NCI-H1092 (cell line): ENCODE results near the gene POLDIP2.

Experiments used
- DNase-seq: peaks from one replicate; lab custom pipeline; 2025; lab: John Stamatoyannopoulos, UW

Gene POLDIP2

DNA sequence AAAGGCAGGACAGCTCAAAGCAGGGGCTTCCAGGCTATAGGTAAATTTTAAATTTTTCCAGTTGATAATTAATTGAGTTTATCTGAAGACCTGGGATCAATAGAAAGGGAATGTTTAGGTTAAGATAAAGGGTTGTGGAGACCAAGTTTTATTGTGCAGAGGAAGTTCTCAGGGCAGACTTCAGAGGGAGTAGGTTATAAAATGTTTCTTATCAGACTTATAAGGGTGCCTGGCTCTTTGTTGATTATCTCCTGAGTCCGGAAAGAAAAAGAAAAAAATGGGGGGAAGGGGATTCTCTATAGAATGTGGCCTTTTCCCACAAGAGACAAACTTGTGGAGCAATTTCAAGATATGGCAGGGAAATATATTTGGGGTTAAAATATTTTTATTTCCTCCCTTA is 32.8 kb upstream of the POLDIP2 start:
- no peak for DNase-seq

GRCh38 chr17:28388106-28388505 is 30.8 kb upstream of the POLDIP2 start:
- no peak for DNase-seq

GRCh38 chr17:28386391-28386790 is 29.1 kb upstream of the POLDIP2 start:
- no peak for DNase-seq

GRCh38 chr17:28385406-28385805 is 28.1 kb upstream of the POLDIP2 start:
- DNase-seq: no peak

DNA sequence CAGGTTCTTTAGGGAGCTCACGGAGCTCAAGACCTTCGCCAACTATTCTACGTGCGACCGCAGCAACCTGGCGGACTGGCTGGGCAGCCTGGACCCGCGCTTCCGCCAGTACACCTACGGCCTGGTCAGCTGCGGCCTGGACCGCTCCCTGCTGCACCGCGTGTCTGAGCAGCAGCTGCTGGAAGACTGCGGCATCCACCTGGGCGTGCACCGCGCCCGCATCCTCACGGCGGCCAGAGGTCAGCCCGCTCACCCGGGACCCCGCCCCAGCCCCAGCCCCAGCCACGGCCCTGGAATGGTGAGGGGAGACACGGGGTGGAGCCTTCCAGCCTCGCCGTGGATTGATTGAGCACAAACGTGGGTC is 27.7 kb upstream of the POLDIP2 start:
- no peak for DNase-seq

DNA sequence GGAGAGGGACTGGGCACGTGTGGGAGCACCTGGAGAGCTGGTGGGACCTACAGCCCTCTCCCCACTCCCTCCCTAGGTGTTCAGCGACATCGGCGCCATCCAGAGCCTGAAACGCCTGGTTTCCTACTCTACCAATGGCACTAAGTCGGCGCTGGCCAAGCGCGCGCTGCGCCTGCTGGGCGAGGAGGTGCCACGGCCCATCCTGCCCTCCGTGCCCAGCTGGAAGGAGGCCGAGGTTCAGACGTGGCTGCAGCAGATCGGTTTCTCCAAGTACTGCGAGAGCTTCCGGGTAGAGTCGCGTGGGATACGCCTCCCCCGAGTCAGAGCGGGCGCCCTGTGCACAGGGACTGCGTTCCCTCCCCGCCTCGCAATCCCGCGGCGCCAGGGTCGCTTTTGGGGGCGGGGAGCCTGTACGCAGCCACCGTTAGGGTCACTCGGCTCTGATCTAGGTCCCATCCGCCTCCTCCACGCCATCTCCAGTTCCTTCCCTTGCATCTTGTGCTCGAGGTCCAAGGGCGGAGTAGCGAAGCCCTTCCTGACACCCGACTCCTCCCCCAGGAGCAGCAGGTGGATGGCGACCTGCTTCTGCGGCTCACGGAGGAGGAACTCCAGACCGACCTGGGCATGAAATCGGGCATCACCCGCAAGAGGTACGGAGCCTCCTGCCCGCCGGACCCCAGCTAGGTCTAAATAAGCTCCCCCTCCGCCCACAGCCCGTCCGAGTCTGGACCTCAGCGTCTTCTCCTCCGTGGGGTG is 27.1 kb upstream of the POLDIP2 start:
- DNase-seq: no peak

- DNase-seq: no peak
Observed at GRCh38 chr17:28381141-28381825, 24.0 kb upstream of the POLDIP2 start.

- DNase-seq: no peak
Observed at GRCh38 chr17:28379814-28380801, 22.8 kb upstream of the POLDIP2 start.

DNA sequence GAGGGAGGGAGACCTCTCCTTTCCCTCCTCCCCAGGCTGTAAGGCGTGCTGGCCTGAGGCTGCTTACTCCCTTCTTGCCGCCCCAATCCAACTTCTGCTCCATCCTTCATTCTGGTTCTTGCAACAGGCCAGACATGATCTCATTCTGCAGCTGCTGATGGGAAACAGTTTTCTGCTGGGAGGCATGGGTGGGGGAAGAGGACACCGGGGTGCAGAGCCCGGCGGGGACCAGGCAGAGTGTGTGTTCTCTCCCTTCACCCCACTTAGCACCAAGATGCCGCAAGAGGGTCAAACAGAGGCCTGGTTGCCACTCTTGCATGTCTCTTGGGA is 15.6 kb upstream of the POLDIP2 start:
- no peak for DNase-seq

GRCh38 chr17:28372203-28372944 is 15.0 kb upstream of the POLDIP2 start:
- DNase-seq: no peak

DNA sequence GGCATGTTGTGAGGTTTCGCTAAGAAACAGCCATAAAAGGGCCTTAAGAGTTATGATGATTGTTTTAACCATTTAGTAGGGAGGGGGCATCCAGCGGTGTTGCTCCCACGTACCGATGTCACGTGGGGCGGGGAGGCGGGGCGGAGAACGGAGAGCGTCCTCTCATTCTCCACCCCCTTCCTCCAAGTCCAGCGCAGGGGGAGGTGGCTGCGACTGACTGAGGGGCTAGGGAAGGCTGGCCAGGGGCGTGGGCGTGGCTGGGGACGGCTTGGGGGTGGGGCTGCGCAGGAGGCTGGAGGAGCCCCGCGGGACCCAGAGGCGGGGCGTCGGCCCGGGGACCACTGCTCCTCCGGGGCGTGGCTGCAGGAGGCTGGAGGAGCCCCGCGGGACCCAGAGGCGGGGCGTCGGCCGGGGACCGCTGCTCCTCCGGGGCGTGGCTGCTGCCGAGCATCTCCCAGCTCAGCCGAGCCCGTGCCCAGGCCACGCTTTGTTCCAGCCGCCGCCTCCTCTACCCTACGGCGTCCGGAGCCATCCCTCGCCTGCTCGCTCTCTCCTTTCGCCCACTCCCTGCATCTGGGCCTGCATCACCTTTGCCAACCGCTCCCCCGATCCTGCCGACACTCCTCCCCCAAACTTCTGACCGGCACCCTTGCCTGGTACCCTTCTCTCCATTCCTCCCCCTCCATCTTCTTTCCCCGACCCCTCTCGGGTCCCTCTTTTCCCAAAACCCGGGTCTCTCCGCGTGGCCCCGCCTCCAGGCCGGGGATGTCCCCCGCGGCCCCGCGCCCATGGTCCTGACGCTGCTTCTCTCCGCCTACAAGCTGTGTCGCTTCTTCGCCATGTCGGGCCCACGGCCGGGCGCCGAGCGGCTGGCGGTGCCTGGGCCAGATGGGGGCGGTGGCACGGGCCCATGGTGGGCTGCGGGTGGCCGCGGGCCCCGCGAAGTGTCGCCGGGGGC is 14.2 kb upstream of the POLDIP2 start, which contains the start of gene SARM1:
TSS of gene SARM1 (plus strand) at position 450 of the 958 bp plus-strand sequence. CDS start at position 789, 339 bp downstream.
- peak; percentile 88 for DNase-seq

DNA sequence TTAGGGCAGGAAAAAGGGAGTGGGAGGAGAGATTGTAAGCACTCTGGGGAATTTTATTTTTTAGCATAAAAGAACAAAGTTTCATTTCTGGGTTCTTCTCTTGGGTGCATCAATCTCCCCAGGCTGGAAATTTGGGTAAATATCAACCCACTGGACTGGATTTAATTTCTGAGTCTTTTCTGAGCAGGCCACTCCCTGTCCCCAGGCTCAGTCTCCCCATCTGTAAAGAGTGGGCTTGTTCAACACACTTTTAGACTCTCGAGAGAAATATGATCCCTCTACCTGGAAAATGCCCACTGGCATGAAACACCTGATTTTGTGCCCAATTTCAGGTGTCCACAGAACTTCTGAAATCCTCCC is 13.4 kb upstream of the POLDIP2 start:
- no peak for DNase-seq

- no peak for DNase-seq
Observed at GRCh38 chr17:28370035-28370743, 12.9 kb upstream of the POLDIP2 start, which contains the start of gene VTN. Gene VTN, minus strand, starts transcription at chr17:28370307. Its CDS starts 104 bp downstream, at chr17:28370203.

DNA sequence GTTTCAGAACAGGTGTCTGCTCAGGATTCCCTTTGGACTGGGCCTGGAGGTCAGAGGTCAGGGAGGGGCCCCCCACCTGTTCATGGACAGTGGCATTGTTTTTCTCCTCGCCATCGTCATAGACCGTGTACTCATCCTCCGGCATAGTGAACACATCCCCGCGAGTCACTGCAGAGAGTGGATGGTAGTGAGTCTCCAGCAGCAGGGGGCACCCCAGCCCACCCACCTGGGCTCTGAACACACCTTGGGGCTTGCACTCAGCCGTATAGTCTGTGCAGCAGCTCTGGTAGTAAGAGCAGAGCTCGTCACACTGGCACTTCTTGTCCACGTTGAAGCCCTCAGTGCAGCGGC is 12.3 kb upstream of the POLDIP2 start:
- DNase-seq: no peak

DNA sequence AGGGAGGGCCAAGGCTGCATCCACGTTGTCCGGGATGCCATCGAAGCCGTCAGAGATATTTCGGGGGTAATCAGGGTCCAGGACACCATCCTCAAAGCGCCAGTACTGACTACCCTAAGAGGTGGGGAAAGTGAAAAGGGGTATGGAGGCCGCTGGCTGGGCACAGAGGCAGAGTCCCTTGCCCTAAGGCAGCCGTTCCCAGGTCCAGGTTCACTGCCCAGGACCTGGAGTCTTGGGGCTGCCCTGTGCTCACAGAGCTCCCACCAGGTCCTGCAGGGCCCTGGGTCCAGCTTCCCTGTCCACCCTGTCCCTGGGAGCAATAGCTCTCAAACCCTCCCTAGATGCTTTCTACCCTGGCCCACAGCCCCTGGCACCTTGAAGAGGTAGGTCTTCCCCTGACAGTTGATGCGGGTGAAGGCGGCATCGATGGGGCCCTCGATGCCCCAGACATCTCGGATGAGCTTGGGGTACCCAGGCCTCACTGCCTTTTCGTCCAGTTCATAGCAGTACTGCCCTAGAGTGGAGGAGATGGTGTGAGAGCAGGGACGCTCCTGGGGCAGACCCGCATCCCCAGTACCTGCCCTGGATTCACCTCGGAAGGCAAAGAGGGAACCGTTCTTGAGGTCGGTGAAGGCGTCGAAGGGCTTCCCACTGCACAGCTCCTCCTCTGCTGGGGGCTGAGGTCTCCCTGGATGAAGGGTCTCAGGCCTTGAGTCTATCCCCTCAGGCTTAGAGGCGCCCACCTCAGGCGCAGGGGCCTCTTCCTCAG is 11.8 kb upstream of the POLDIP2 start:
- DNase-seq: no peak

GRCh38 chr17:28368306-28368831 is 11.0 kb upstream of the POLDIP2 start:
- DNase-seq: no peak

GRCh38 chr17:28367641-28368305 is 10.4 kb upstream of the POLDIP2 start:
- no peak for DNase-seq

DNA sequence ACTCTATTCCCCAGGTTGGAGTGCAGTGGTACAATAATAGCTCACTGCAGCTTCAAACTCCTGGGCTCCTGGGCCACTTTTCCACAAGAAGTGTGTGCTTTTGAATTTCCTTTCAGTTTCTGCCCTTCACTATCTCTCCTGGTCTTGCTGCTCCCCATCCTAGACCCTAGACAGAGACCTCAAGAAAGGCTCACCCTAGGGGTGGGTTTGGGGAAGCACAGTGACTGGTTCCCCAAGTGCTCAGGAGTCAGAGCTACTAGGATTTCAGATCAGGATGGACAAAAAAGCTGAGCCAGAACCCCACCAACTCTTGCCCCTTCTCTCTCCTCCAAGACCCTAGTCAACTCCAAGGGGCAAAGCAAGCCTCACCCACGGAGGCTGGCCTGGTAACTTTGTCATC is 9.3 kb upstream of the POLDIP2 start:
- no peak for DNase-seq
